B cell (primary cell): ENCODE results near the gene IFI27L2.

Experiments used
- EZH2 ChIP-seq: IDR thresholded peaks from 2 replicates; pipeline ENCODE4 v1.6.1; 2012; ENCODE audit warnings: borderline replicate concordance, low read depth, mild to moderate bottlenecking, moderate library complexity, low read length; ENCODE audit not compliant: insufficient read depth, poor library complexity, severe bottlenecking
- TF ChIP-seq, protein P1 (sequence below): fragments of 200-600 bp; IDR thresholded peaks from one replicate; pipeline ENCODE4 v1.8.0; 2022; ENCODE audit warnings: antibody characterized with exemption, mild to moderate bottlenecking

DNA sequence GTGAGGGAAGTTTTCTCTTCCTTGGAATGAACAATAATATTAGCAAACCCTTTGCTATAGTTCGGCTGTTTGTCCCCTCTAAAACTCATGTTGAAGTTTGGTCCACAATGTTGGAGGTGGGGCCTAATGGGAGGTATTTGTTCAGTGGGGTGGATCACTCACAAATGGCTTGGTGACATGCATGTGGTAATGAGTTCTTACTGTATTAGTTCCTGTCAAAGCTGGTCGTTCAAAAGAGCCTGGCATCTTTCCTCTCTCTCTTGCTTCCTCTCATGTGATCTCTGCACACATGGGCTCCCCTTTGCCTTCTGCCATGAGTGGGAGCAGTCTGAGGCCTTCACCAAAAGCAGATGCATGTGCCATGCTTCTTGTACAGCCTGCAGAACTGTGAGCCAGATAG, 31.7 kb upstream of the IFI27L2 start:
- TF ChIP-seq, protein P1, sequence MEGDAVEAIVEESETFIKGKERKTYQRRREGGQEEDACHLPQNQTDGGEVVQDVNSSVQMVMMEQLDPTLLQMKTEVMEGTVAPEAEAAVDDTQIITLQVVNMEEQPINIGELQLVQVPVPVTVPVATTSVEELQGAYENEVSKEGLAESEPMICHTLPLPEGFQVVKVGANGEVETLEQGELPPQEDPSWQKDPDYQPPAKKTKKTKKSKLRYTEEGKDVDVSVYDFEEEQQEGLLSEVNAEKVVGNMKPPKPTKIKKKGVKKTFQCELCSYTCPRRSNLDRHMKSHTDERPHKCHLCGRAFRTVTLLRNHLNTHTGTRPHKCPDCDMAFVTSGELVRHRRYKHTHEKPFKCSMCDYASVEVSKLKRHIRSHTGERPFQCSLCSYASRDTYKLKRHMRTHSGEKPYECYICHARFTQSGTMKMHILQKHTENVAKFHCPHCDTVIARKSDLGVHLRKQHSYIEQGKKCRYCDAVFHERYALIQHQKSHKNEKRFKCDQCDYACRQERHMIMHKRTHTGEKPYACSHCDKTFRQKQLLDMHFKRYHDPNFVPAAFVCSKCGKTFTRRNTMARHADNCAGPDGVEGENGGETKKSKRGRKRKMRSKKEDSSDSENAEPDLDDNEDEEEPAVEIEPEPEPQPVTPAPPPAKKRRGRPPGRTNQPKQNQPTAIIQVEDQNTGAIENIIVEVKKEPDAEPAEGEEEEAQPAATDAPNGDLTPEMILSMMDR: no peak
- TF ChIP-seq EZH2: no peak
